GM12878 (cell line): ENCODE results near the gene ELMO2. TPM values are rescaled to one million over a fixed set of nuclear protein-coding genes. Genes with fewer than 3 reads are reported as not detected.
A peak's percentile ranks its signal among the peaks of the same experiment; 100 is the strongest.

ENCODE experiments used
- ATAC-seq: fragments of 200-7000 bp; cut with Tn5 transposase; 3 replicates; pipeline ENCODE4 v1.9.1; 2020; ENCODE audit warnings: mild to moderate bottlenecking, moderate library complexity
- BruUV-seq: library from RNA; stranded (reverse); fragments of 400-500 nt; replicated peaks from 2 replicates; lab custom pipeline; 2021; lab: Mats Ljungman, UMichigan
- CTCF ChIA-PET: fragments of 300-600 bp; sonication (Branson Sonifier 250); formaldehyde crosslinking; extraction: SDS; loops from one replicate; lab custom pipeline; 2021; ENCODE audit warnings: inconsistent platforms; lab: Yijun Ruan, JAX
- POLR2A ChIA-PET: fragments of 350-600 bp; formaldehyde crosslinking; extraction: SDS; loops from one replicate; lab custom pipeline; 2021; ENCODE audit warnings: inconsistent platforms; lab: Charles Lee
- RAD21 ChIA-PET: fragments of 300-600 bp; sonication (Branson Sonifier 250); formaldehyde crosslinking; loops from one replicate; lab custom pipeline; 2023; ENCODE audit warnings: antibody characterized with exemption; ENCODE audit not compliant: unreplicated experiment; lab: Charles Lee
- SMC1A ChIA-PET: fragments of 300-600 bp; sonication (Branson Sonifier 250); formaldehyde crosslinking; loops from one replicate; lab custom pipeline; 2023; ENCODE audit not compliant: unreplicated experiment, uncharacterized antibody; lab: Charles Lee
- DNase-seq: peaks from one replicate; pipeline ENCODE4 v3.0.0-alpha.2; 2011; ENCODE audit warnings: low read depth, low spot score
- FAIRE-seq: peaks from 3 replicates; lab custom pipeline; 2011; peaks lifted over from hg19 to GRCh38; lab: Jason Lieb, UNC
- H2AFZ ChIP-seq: 2 replicates; pipeline ENCODE4 v1.6.0; 2011; ENCODE audit warnings: low read depth, low read length, control low read depth; ENCODE audit not compliant: control insufficient read depth
- H3K27ac ChIP-seq: 2 replicates; pipeline ENCODE4 v1.5.1; 2011; ENCODE audit warnings: control low read depth; ENCODE audit not compliant: control insufficient read depth, insufficient read depth
- H3K27me3 ChIP-seq, 2 experiments: replicated peaks in 1 of 2; 2 replicates each; pipeline versions ENCODE4 v1.6.0 to v1.6.1; 2011; ENCODE audit warnings: low read length in 1 of 2; ENCODE audit not compliant: control insufficient read depth in 2 of 2, insufficient read depth in 2 of 2
- H3K36me3 ChIP-seq, 2 experiments: 2 replicates each; pipeline ENCODE4 v1.5.1; 2011; ENCODE audit warnings: low read length in 1 of 2; ENCODE audit not compliant: control insufficient read depth in 2 of 2, insufficient read depth in 2 of 2
- H3K4me1 ChIP-seq: 2 replicates; pipeline ENCODE4 v1.6.1; 2011; ENCODE audit warnings: mild to moderate bottlenecking, low read length, moderate library complexity, mixed read lengths; ENCODE audit not compliant: control insufficient read depth, insufficient read depth
- H3K4me2 ChIP-seq: 2 replicates; pipeline ENCODE4 v1.6.0; 2011; ENCODE audit warnings: control low read depth; ENCODE audit not compliant: control insufficient read depth, insufficient read depth
- H3K4me3 ChIP-seq: fragments of 200-600 bp; sonication (generic); 2 replicates; pipeline ENCODE4 v1.5.1; 2016
- H3K79me2 ChIP-seq: 2 replicates; pipeline ENCODE4 v1.6.0; 2011; ENCODE audit warnings: low read length; ENCODE audit not compliant: control insufficient read depth, insufficient read depth
- H3K9ac ChIP-seq: 2 replicates; pipeline ENCODE4 v1.8.0; 2011; ENCODE audit warnings: low read length, control low read depth, mixed read lengths; ENCODE audit not compliant: control insufficient read depth, insufficient read depth
- H3K9me3 ChIP-seq: replicated peaks from 3 replicates; pipeline ENCODE4 v1.5.1; 2011; ENCODE audit warnings: mild to moderate bottlenecking, low read length; ENCODE audit not compliant: control insufficient read depth, insufficient read depth
- H4K20me1 ChIP-seq: 2 replicates; pipeline ENCODE4 v1.6.0; 2011; ENCODE audit not compliant: control insufficient read depth, insufficient read depth
- CEBPB ChIP-seq, 2 experiments: fragments of 150-350 bp in 1 of 2; IDR thresholded peaks; 2 replicates each; pipeline ENCODE4 v1.6.1; 2012 to 2014; ENCODE audit warnings: low read depth in 2 of 2, low read length in 2 of 2, borderline replicate concordance in 1 of 2, inconsistent platforms in 1 of 2
- CREM ChIP-seq: IDR thresholded peaks from 2 replicates; pipeline ENCODE4 v1.6.1; 2014; ENCODE audit warnings: antibody characterized with exemption, low read depth
- YBX1 ChIP-seq: fragments of 450-650 bp; IDR thresholded peaks from 2 replicates; pipeline ENCODE4 v1.6.1; 2016; ENCODE audit warnings: antibody characterized with exemption
- ZNF384 ChIP-seq: IDR thresholded peaks from 2 replicates; pipeline ENCODE4 v1.6.1; 2012; ENCODE audit warnings: low read depth, mild to moderate bottlenecking, low read length, improper control_type of control experiment, borderline replicate concordance
- WGBS: methylation state at CpG from one replicate; pipeline ENCODE4 v1.1.6; 2016; ENCODE audit warnings: low lambda C conversion rate; ENCODE audit not compliant: insufficient replicate concordance, insufficient coverage; ENCODE audit errors: missing lambda C conversion rate; 5-methylcytosine and 5-hydroxymethylcytosine counted together
- in situ Hi-C: fragments of 300-500 bp; cut with MboI; formaldehyde crosslinking; loops from 9 replicates; pipeline ENCODE4 v1.14.3; 2018; ENCODE audit warnings: mixed read lengths
- intact Hi-C: fragments of 100-400 bp; cut with micrococcal nuclease; formaldehyde crosslinking; loops from one replicate; pipeline ENCODE4 v1.14.2; 2022; ENCODE audit not compliant: unreplicated experiment
- polyA plus RNA-seq, 11 experiments: library from polyadenylated mRNA; depleted of rRNA in 4 of 11; unstranded in 6 of 11; stranded (reverse) in 5 of 11; fragments of >200 nt; fragmentation: Nextera tagmentation in 4 of 11; fragmentation: Illumina TruSeq in 1 of 11; extraction: Ambion mirVana in 4 of 11; extraction: Trizol in 1 of 11; gene quantifications; 1 replicate in 1 of 11; 2 replicates in 10 of 11; pipeline versions ENCODE4 v1.2.1 to v1.2.3, GENCODE V29; 2011 to 2016; ENCODE audit warnings: inconsistent platforms in 2 of 11, missing spikeins in 2 of 11, low read depth in 1 of 11
- total RNA-seq, 4 experiments: library from RNA; depleted of rRNA in 3 of 4; stranded (reverse); fragments of >200 nt in 3 of 4; fragmentation: Illumina TruSeq in 1 of 4; extraction: Trizol in 1 of 4; gene quantifications; 2 replicates each; pipeline versions ENCODE4 v1.2.1 to v1.2.3, GENCODE V29; 2013 to 2021
- TF ChIP-seq, protein P1 (sequence below): IDR thresholded peaks from 2 replicates; pipeline ENCODE4 v1.6.1; 2011; ENCODE audit warnings: borderline replicate concordance, low read depth, mild to moderate bottlenecking, moderate library complexity, low read length; ENCODE audit not compliant: insufficient read depth, poor library complexity, severe bottlenecking

The ELMO2 gene
- total and polyA plus RNA-seq, 10 of the 15 experiments (the other 5 are each of a cell fraction or from before 2014, with no cell fraction given): 14.2 to 40.2 (median 37.6) TPM

DNA sequence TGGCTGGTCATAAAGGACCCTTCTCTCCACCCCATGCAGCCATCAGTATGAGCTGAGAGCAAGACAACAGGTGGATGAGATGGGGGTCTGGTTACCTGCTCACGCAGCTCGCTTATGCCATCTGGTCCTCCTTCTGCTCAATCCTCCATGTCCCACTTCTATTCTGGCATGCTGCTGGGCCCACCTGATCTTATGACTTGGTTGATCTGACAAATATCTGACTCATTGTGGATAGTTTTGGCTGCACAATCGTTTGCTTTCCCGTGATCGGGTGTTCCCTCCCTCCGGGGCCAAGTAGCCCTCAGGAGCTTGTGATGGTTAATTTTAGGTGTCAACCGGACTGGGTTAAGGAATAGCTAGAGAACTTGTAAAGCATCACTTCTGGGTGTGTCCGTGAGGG is 26.6 kb upstream of the ELMO2 start:
- Histone ChIP-seq H3K79me2 (no peaks in the 10 kb centered on the region), H3K4me2 (no peak overlapping the region)
- POLR2A ChIA-PET: no interaction called here
- TF ChIP-seq CEBPB (IDR thresholded peaks at IDR 0.05; ENCODE audit: borderline replicate concordance in 1 of 2, low read depth in 2 of 2, low read length in 2 of 2): no peak
- no peak for TF ChIP-seq CREM
- TF ChIP-seq YBX1: no peak
- TF ChIP-seq, all 136 proteins: peak for 0
- Histone ChIP-seq H3K9ac (no peak overlapping the region), H3K27me3 (peaks cover 3 to 4% of the 10 kb centered on the region in 2 experiments; a peak in 2 of 4 replicates), H3K9me3 (no peaks in the 10 kb centered on the region), H3K4me3 (no peak overlapping the region), H3K27ac (no peak overlapping the region), H3K4me1 (no peaks in the 10 kb centered on the region), H3K36me3 (no peaks in the 10 kb centered on the region), H2AFZ (no peak overlapping the region), H4K20me1 (no peaks in the 10 kb centered on the region)
- FAIRE-seq (no peak), DNase-seq (no peak), ATAC-seq (no peak)
- ChIA-PET SMC1A (no interaction called here), RAD21 (no interaction called here), CTCF (interaction anchor here (0.7 to 1.0 kb wide), 3 partner anchors 9 to 10 kb away, joined by 3 to 4 read pairs (median 3); no protein-coding TSS in a partner anchor)
- 43% methylated on average over 8 of the region's 8 CpGs for WGBS
- BruUV-seq: no TSS peak
- in situ Hi-C loops: no loop called here
- intact Hi-C loops: no loop called here

DNA sequence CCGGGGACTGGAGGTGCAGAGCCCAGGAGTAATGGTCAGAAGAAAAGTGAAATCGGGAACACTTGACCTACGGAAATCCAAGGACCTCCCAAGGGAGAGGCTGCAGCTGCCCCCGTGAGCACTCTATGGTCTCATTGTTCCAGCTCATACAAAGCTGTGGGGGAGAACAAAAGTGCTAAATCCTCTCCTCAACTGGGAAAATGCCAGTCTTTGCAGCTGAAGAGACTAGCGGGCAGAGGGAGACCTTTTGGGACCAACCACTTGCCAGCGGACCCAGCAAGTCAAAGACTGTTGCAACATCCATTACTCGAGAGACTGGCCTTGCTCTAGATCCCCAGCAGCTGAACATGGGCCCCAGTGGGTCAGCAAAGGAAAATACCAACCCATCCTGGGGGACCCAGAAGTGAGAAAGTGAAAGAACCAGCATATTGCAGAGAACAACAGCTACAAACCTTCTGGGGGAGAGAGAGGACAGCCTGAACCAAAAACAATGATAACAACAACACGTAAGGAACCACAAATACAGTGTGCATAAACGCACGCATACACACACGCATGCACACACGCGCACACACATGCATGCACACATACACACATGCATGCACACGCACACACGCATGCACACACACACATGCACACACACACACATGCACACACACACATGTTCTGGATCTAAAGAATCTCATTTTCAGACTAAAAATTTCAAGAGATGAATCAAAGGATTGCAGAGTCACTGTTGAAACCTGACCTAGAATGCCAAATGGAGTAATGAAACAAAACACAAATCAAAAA is 24.7 kb upstream of the ELMO2 start:
- ChIA-PET POLR2A (no interaction called here), CTCF (no interaction called here), SMC1A (no interaction called here), RAD21 (no interaction called here)
- Histone ChIP-seq H3K4me1 (no peaks in the 10 kb centered on the region), H3K4me3 (no peak overlapping the region), H3K27ac (no peak overlapping the region), H3K9me3 (no peaks in the 10 kb centered on the region), H4K20me1 (no peaks in the 10 kb centered on the region), H3K9ac (no peak overlapping the region), H3K4me2 (no peak overlapping the region), H2AFZ (no peak overlapping the region), H3K79me2 (no peaks in the 10 kb centered on the region), H3K27me3 (peaks cover 3 to 4% of the 10 kb centered on the region in 2 experiments; a peak in 2 of 4 replicates), H3K36me3 (no peaks in the 10 kb centered on the region)
- ATAC-seq (no peak), FAIRE-seq (no peak), DNase-seq (no peak)
- no TSS peak for BruUV-seq
- in situ Hi-C loops (no loop called here), intact Hi-C loops (no loop called here)
- TF ChIP-seq ZNF384: no peak
- TF ChIP-seq, protein P1, sequence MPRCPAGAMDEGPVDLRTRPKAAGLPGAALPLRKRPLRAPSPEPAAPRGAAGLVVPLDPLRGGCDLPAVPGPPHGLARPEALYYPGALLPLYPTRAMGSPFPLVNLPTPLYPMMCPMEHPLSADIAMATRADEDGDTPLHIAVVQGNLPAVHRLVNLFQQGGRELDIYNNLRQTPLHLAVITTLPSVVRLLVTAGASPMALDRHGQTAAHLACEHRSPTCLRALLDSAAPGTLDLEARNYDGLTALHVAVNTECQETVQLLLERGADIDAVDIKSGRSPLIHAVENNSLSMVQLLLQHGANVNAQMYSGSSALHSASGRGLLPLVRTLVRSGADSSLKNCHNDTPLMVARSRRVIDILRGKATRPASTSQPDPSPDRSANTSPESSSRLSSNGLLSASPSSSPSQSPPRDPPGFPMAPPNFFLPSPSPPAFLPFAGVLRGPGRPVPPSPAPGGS: peak; percentile 85
- WGBS: 59% methylated on average over 15 of the region's 15 CpGs
